Measurements from ENCODE around the gene YEATS4.
A peak's percentile ranks its signal among the peaks of the same experiment; 100 is the strongest.

Gene YEATS4

GRCh38 chr12:69350777-69351176, 8.8 kb upstream of the YEATS4 start:
- Histone ChIP-seq H3K4me1 (ENCODE audit: control insufficient read depth in 5 of 5, insufficient read depth in 5 of 5, low read length in 5 of 5) (no peaks in the 10 kb centered on the region), H3K36me3 (ENCODE audit: control insufficient read depth in 5 of 5, insufficient read depth in 5 of 5, low read length in 5 of 5) (no peaks in the 10 kb centered on the region), H3K27me3 (ENCODE audit: control insufficient read depth in 5 of 5, insufficient read depth in 4 of 5, low read length in 5 of 5) (no peaks in the 10 kb centered on the region), H3K27ac (ENCODE audit: low read depth, low read length) (no peak overlapping the region), H3K9me3 (ENCODE audit: control insufficient read depth in 5 of 5, low read length in 5 of 5) (no peaks in the 10 kb centered on the region), H3K9ac (ENCODE audit: low read length in 5 of 5) (no peak overlapping the region), H3K4me3 (ENCODE audit: low read depth in 1 of 5, low read length in 5 of 5) (no peak overlapping the region)

- Histone ChIP-seq H3K4me1 (ENCODE audit: control insufficient read depth in 5 of 5, insufficient read depth in 5 of 5, low read length in 5 of 5) (no peaks in the 10 kb centered on the region), H3K4me3 (ENCODE audit: low read depth in 1 of 5, low read length in 5 of 5) (no peak overlapping the region), H3K9ac (ENCODE audit: low read length in 5 of 5) (no peak overlapping the region), H3K9me3 (ENCODE audit: control insufficient read depth in 5 of 5, low read length in 5 of 5) (no peaks in the 10 kb centered on the region), H3K36me3 (ENCODE audit: control insufficient read depth in 5 of 5, insufficient read depth in 5 of 5, low read length in 5 of 5) (no peaks in the 10 kb centered on the region), H3K27ac (ENCODE audit: low read depth, low read length) (no peak overlapping the region), H3K27me3 (ENCODE audit: control insufficient read depth in 5 of 5, insufficient read depth in 4 of 5, low read length in 5 of 5) (no peaks in the 10 kb centered on the region)
Measured at GRCh38 chr12:69351462-69352236, 7.9 kb upstream of the YEATS4 start.

- no peaks in the 10 kb centered on the region for H3K36me3 ChIP-seq (ENCODE audit: control insufficient read depth in 5 of 5, insufficient read depth in 5 of 5, low read length in 5 of 5)
- no peak overlapping the region for H3K4me3 ChIP-seq (ENCODE audit: low read depth in 1 of 5, low read length in 5 of 5)
- no peak overlapping the region for H3K9ac ChIP-seq (ENCODE audit: low read length in 5 of 5)
- no peak overlapping the region for H3K27ac ChIP-seq (ENCODE audit: low read depth, low read length)
- peaks cover 0 to 5% (median 0%) of the 10 kb centered on the region in 5 donors for H3K4me1 ChIP-seq (ENCODE audit: control insufficient read depth in 5 of 5, insufficient read depth in 5 of 5, low read length in 5 of 5)
- H3K9me3 ChIP-seq (ENCODE audit: control insufficient read depth in 5 of 5, low read length in 5 of 5): no peaks in the 10 kb centered on the region
- no peaks in the 10 kb centered on the region for H3K27me3 ChIP-seq (ENCODE audit: control insufficient read depth in 5 of 5, insufficient read depth in 4 of 5, low read length in 5 of 5)
Measured at GRCh38 chr12:69352904-69353303, 6.6 kb upstream of the YEATS4 start.

- Histone ChIP-seq H3K27me3 (ENCODE audit: control insufficient read depth in 5 of 5, insufficient read depth in 4 of 5, low read length in 5 of 5) (no peaks in the 10 kb centered on the region), H3K36me3 (ENCODE audit: control insufficient read depth in 5 of 5, insufficient read depth in 5 of 5, low read length in 5 of 5) (no peaks in the 10 kb centered on the region), H3K4me1 (ENCODE audit: control insufficient read depth in 5 of 5, insufficient read depth in 5 of 5, low read length in 5 of 5) (peaks cover under 1 to 9% (median 4%) of the 10 kb centered on the region in 5 donors), H3K9me3 (ENCODE audit: control insufficient read depth in 5 of 5, low read length in 5 of 5) (no peaks in the 10 kb centered on the region), H3K9ac (ENCODE audit: low read length in 5 of 5) (peak overlapping the region in 1 of 5 donors; percentile 17), H3K4me3 (ENCODE audit: low read depth in 1 of 5, low read length in 5 of 5) (no peak overlapping the region), H3K27ac (ENCODE audit: low read depth, low read length) (no peak overlapping the region)
Measured at GRCh38 chr12:69354172-69354555, 5.4 kb upstream of the YEATS4 start.

GRCh38 chr12:69354556-69355187, 4.9 kb upstream of the YEATS4 start:
- no peak overlapping the region for H3K27ac ChIP-seq (ENCODE audit: low read depth, low read length)
- H3K4me3 ChIP-seq (ENCODE audit: low read depth in 1 of 5, low read length in 5 of 5): no peak overlapping the region
- no peaks in the 10 kb centered on the region for H3K36me3 ChIP-seq (ENCODE audit: control insufficient read depth in 5 of 5, insufficient read depth in 5 of 5, low read length in 5 of 5)
- H3K27me3 ChIP-seq (ENCODE audit: control insufficient read depth in 5 of 5, insufficient read depth in 4 of 5, low read length in 5 of 5): no peaks in the 10 kb centered on the region
- no peaks in the 10 kb centered on the region for H3K9me3 ChIP-seq (ENCODE audit: control insufficient read depth in 5 of 5, low read length in 5 of 5)
- H3K9ac ChIP-seq (ENCODE audit: low read length in 5 of 5): peak overlapping the region in 1 of 5 donors; percentile 17
- peaks cover 2 to 13% (median 7%) of the 10 kb centered on the region in 5 donors for H3K4me1 ChIP-seq (ENCODE audit: control insufficient read depth in 5 of 5, insufficient read depth in 5 of 5, low read length in 5 of 5)

- Histone ChIP-seq H3K27ac (ENCODE audit: low read depth, low read length) (no peak overlapping the region), H3K9ac (ENCODE audit: low read length in 5 of 5) (no peak overlapping the region), H3K9me3 (ENCODE audit: control insufficient read depth in 5 of 5, low read length in 5 of 5) (no peaks in the 10 kb centered on the region), H3K4me1 (ENCODE audit: control insufficient read depth in 5 of 5, insufficient read depth in 5 of 5, low read length in 5 of 5) (peaks cover 5 to 17% (median 12%) of the 10 kb centered on the region in 5 donors), H3K4me3 (ENCODE audit: low read depth in 1 of 5, low read length in 5 of 5) (no peak overlapping the region), H3K36me3 (ENCODE audit: control insufficient read depth in 5 of 5, insufficient read depth in 5 of 5, low read length in 5 of 5) (no peaks in the 10 kb centered on the region), H3K27me3 (ENCODE audit: control insufficient read depth in 5 of 5, insufficient read depth in 4 of 5, low read length in 5 of 5) (no peaks in the 10 kb centered on the region)
Measured at GRCh38 chr12:69355363-69356028, 4.0 kb upstream of the YEATS4 start.

- H3K4me3 ChIP-seq (ENCODE audit: low read depth in 1 of 5, low read length in 5 of 5): peak overlapping the region; percentile 83 to 95 (median 89)
- peaks cover 0 to 5% (median 0%) of the 10 kb centered on the region in 5 donors for H3K36me3 ChIP-seq (ENCODE audit: control insufficient read depth in 5 of 5, insufficient read depth in 5 of 5, low read length in 5 of 5)
- no peaks in the 10 kb centered on the region for H3K27me3 ChIP-seq (ENCODE audit: control insufficient read depth in 5 of 5, insufficient read depth in 4 of 5, low read length in 5 of 5)
- peaks cover 5 to 17% (median 14%) of the 10 kb centered on the region in 5 donors for H3K4me1 ChIP-seq (ENCODE audit: control insufficient read depth in 5 of 5, insufficient read depth in 5 of 5, low read length in 5 of 5)
- H3K9me3 ChIP-seq (ENCODE audit: control insufficient read depth in 5 of 5, low read length in 5 of 5): no peaks in the 10 kb centered on the region
- H3K9ac ChIP-seq (ENCODE audit: low read length in 5 of 5): peak overlapping the region; percentile 52 to 84 (median 81)
- peak overlapping the region; percentile 90 for H3K27ac ChIP-seq (ENCODE audit: low read depth, low read length)
Measured at GRCh38 chr12:69360348-69360672, 767 bp downstream of the YEATS4 start.

- H3K27me3 ChIP-seq (ENCODE audit: control insufficient read depth in 5 of 5, insufficient read depth in 4 of 5, low read length in 5 of 5): no peaks in the 10 kb centered on the region
- H3K27ac ChIP-seq (ENCODE audit: low read depth, low read length): no peak overlapping the region
- H3K4me1 ChIP-seq (ENCODE audit: control insufficient read depth in 5 of 5, insufficient read depth in 5 of 5, low read length in 5 of 5): no peaks in the 10 kb centered on the region
- no peak overlapping the region for H3K9ac ChIP-seq (ENCODE audit: low read length in 5 of 5)
- no peak overlapping the region for H3K4me3 ChIP-seq (ENCODE audit: low read depth in 1 of 5, low read length in 5 of 5)
- no peaks in the 10 kb centered on the region for H3K9me3 ChIP-seq (ENCODE audit: control insufficient read depth in 5 of 5, low read length in 5 of 5)
- H3K36me3 ChIP-seq (ENCODE audit: control insufficient read depth in 5 of 5, insufficient read depth in 5 of 5, low read length in 5 of 5): peaks cover 14 to 33% (median 21%) of the 10 kb centered on the region in 5 donors
Measured at GRCh38 chr12:69366796-69367195, 7.3 kb downstream of the YEATS4 start.

GRCh38 chr12:69368171-69368570, 8.6 kb downstream of the YEATS4 start:
- Histone ChIP-seq H3K4me1 (ENCODE audit: control insufficient read depth in 5 of 5, insufficient read depth in 5 of 5, low read length in 5 of 5) (no peaks in the 10 kb centered on the region), H3K4me3 (ENCODE audit: low read depth in 1 of 5, low read length in 5 of 5) (no peak overlapping the region), H3K27me3 (ENCODE audit: control insufficient read depth in 5 of 5, insufficient read depth in 4 of 5, low read length in 5 of 5) (no peaks in the 10 kb centered on the region), H3K36me3 (ENCODE audit: control insufficient read depth in 5 of 5, insufficient read depth in 5 of 5, low read length in 5 of 5) (peaks cover 14 to 36% (median 21%) of the 10 kb centered on the region in 5 donors), H3K9me3 (ENCODE audit: control insufficient read depth in 5 of 5, low read length in 5 of 5) (no peaks in the 10 kb centered on the region), H3K27ac (ENCODE audit: low read depth, low read length) (no peak overlapping the region), H3K9ac (ENCODE audit: low read length in 5 of 5) (no peak overlapping the region)

- peaks cover 0 to 10% (median 7%) of the 10 kb centered on the region in 5 donors for H3K36me3 ChIP-seq (ENCODE audit: control insufficient read depth in 5 of 5, insufficient read depth in 5 of 5, low read length in 5 of 5)
- no peaks in the 10 kb centered on the region for H3K4me1 ChIP-seq (ENCODE audit: control insufficient read depth in 5 of 5, insufficient read depth in 5 of 5, low read length in 5 of 5)
- H3K27ac ChIP-seq (ENCODE audit: low read depth, low read length): no peak overlapping the region
- no peaks in the 10 kb centered on the region for H3K9me3 ChIP-seq (ENCODE audit: control insufficient read depth in 5 of 5, low read length in 5 of 5)
- H3K4me3 ChIP-seq (ENCODE audit: low read depth in 1 of 5, low read length in 5 of 5): no peak overlapping the region
- H3K27me3 ChIP-seq (ENCODE audit: control insufficient read depth in 5 of 5, insufficient read depth in 4 of 5, low read length in 5 of 5): no peaks in the 10 kb centered on the region
- no peak overlapping the region for H3K9ac ChIP-seq (ENCODE audit: low read length in 5 of 5)
Measured at GRCh38 chr12:69383074-69383473, 23.5 kb downstream of the YEATS4 start.

Data from subcutaneous abdominal adipose tissue (tissue), 5 donors.